Uterus (tissue), 2 donors: Measurements from ENCODE around the gene KCNA2.

Experiments used
- CTCF ChIP-seq, 4 experiments: fragments of 200-600 bp in 2 of 4; fragments of 450-650 bp in 2 of 4; sonication (generic) in 2 of 4; IDR thresholded peaks; one replicate each; pipeline ENCODE4 v1.5.1; 2016 to 2019; ENCODE audit warnings: antibody characterized with exemption in 4 of 4, mild to moderate bottlenecking in 2 of 4, moderate library complexity in 1 of 4
- POLR2A ChIP-seq, 2 donors: fragments of 450-650 bp; IDR thresholded peaks; one replicate each; pipeline ENCODE4 v1.6.1; 2016; ENCODE audit warnings: antibody characterized with exemption in 2 of 2, mild to moderate bottlenecking in 1 of 2, moderate library complexity in 1 of 2

DNA sequence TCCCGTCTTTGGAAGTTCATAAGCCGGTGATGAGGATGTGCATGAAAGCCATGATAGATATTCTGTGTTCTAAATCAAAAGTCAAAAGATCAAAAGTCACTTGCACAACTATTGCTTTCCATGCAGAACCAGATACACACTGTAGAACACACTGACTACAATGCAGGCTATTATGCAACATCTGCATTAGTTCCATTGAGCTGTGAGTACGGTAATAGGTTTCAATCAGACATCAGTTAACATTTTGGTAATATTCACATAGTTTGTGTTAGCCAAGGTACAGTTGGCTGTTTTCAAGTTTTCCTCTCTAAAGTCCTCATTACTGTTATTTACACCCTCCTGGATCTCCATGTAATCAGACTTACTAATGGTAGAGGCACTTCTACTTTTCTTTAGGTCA is 3.1 kb downstream of the KCNA2 start:
- TF ChIP-seq CTCF (IDR thresholded peaks at IDR 0.05) (no peak), POLR2A (IDR thresholded peaks at IDR 0.05) (no peak)
